HG02885 (cell line): ENCODE data around the gene ENTPD8.
"Not testable (repeated sequence)": the region's sequence is repeated elsewhere in the genome, so short reads cannot be mapped to it uniquely, and the experiment has no call there.

Source experiments
- ATAC-seq: cut with Tn5 transposase; IDR thresholded peaks from one replicate; pipeline ENCODE4 v1.9.1; 2021; ENCODE audit warnings: mild to moderate bottlenecking; ENCODE audit not compliant: unreplicated experiment, poor library complexity

The ENTPD8 gene

DNA sequence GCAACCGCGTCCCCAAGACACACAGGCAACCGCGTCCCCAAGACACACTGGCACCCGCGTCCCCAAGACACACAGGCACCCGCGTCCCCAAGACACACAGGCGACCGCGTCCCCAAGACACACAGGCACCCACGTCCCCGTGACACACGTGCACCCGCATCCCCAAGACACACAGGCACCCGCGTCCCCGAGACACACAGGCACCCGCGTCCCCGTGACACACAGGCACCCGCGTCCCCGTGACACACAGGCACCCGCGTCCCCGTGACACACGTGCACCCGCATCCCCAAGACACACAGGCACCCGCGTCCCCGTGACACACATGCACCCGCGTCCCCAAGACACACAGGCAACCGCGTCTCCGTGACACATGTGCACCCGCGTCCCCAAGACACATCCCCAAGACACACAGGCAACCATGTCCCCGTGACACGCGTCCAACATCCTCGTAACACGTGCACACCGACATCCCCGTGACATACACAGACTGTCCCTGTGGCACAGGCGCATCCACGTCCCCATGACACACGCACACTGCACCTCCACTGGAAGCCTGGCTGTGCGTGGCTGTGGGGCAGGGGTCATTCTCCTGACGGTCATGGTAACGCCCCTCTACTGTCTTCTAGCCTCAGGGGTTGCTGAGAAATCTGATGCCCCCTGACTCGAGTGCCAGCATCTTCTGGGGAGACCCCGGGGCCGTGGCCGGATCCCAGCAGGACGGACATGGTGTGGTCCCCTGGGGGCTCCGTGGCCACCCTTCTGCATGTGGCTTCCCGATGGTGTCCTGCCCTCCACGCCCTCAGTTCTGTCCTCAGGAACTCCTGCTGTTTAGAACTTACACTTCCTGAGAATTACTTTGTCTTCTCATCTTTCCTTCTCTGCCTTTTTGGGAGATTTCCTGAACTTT, 42.3 kb downstream of the ENTPD8 start:
- no peak for ATAC-seq

DNA sequence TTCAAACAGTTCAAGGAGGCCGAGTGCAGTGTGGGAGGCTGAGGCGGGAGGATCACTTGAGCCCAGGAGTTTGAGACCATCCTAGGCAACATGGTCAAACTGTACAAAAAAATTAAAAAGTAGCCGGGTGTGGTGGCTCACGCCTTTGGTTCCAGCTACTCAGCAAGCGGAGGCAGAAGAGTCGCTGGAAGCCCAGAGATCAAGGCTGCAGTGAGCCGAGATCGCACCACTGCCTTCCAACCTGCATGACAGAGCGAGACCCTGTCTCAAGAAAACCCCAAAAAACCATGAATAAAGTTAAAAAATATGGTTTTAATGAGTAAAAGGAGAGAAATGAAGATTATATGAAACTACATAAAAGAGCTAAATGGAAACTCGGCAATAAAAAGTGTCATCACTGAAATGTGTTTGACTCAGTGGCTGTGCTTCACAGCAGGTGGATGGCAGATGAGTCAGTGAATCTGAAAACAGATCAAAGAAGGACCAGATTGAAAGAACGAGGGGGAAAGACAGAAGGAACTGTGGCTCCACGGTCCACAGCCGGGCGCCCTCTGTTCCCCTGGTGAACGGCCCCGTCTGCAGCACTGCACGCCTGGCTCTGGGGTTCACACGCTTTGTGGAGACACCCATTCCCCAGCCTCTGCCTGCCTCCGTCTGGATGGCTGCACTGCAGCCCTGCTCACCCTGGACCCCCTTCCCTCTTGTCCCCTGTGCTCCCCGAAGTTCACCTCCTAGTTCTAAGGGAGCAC, 43.3 kb downstream of the ENTPD8 start:
- ATAC-seq: no peak

DNA sequence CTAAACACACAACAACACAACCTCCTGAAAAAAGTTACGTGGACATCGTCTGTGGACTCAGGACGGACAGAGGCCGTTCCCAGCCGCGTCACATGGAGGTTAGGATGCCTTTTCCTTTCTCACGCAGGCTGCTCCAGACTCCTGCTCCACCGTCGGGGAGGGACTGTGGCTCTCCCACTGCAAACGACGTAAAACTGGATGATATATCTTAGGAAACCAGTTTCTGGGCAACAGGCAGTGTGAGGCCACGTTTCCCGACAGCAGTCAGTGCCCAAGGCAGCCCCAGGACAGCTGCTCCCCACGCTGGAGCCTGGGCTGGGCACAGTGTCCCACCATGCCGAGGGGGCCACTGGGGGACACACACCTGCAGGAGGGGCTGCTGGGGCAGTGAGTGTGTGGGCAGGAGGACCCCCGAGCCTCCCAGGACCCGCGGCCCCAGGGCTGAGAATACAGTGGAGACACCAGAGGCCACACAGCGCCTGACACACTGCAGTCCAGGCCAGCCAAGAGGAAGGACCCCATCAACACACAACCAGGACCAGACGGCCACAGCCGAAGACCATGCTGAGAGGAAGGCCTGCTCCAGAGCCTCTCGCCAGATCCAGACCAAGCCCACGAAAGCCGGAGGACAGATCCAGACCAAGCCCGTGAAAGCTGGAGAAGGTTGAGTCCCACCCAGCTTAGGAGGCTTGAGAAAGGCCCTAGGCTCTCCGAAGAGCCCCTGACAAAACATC, 44.4 kb downstream of the ENTPD8 start:
- ATAC-seq: no peak

DNA sequence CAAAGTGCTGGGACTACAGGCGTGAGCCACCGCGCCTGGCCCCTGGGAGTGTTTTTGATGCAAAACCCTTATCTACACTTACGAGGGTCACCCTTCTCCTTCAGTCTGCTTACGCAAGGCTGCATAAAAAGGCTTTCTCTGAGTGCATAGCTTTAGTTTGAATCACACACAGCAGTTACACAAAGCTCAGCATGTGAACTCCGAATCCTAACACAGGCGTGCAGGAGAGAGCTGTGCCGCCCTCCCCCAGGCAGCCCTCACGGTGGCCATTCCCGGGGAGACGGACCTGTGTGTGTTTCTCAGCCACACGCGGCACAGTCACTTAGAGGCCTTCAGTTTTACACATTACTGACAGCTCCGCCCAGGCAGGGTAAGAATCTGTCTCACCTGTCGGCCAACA, 44.9 kb downstream of the ENTPD8 start:
- ATAC-seq: no peak

DNA sequence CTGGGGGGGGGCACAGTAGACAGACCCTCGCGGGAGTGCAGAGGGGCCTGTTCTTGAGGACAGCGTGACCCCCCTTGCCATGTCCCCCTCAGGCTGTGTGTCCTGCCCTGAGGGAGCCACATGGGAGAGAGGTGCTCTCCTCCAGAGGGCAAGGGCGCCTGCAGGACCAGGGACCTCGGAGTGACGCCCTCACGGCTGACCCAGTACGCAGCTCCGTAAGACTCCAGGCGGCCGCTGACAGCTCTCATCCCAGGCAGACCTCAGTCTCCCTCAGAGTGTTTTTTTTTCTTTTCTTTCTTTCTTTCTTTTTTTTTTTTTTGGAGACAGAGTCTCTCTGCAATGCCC, 45.5 kb downstream of the ENTPD8 start:
- ATAC-seq: no peak

DNA sequence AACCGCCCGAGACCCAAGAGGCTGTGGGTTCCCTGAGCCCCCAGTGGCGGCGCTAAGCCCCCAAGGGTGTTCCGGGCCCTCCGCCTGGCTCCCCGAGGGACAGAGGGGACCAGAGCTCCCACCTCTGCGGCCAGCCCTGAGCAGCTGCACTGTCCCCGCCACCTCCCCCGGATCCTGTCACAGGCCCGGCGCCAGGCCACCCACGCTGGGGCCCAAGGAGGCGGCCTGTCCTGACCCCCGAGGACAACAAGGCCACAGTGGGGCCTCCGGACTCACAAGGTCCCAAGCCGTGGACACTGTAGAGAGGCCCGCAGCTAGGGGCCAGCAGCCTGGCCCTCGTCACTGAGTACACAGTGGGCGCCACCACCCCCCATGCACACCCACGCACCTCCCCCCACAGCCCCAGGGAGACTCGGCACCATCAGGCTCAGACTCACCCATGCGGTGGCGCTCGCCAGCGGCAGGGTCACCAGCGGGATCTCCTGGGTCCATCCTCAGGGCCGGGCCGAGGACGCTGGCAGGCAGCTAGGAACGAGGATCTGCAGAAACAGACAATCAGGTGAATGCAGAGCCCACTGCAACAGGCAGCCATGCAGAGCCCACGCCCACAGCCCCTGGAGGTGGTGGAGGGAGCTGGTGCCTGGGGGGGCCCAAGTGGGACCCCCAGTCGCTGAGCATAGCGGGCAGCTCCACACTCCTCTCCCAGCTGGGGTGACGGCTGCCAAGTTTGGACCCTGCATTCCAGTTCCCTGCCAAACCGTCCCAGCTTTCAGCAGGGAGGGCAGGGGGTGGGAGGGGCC, 46.1 kb downstream of the ENTPD8 start:
- ATAC-seq: no peak

DNA sequence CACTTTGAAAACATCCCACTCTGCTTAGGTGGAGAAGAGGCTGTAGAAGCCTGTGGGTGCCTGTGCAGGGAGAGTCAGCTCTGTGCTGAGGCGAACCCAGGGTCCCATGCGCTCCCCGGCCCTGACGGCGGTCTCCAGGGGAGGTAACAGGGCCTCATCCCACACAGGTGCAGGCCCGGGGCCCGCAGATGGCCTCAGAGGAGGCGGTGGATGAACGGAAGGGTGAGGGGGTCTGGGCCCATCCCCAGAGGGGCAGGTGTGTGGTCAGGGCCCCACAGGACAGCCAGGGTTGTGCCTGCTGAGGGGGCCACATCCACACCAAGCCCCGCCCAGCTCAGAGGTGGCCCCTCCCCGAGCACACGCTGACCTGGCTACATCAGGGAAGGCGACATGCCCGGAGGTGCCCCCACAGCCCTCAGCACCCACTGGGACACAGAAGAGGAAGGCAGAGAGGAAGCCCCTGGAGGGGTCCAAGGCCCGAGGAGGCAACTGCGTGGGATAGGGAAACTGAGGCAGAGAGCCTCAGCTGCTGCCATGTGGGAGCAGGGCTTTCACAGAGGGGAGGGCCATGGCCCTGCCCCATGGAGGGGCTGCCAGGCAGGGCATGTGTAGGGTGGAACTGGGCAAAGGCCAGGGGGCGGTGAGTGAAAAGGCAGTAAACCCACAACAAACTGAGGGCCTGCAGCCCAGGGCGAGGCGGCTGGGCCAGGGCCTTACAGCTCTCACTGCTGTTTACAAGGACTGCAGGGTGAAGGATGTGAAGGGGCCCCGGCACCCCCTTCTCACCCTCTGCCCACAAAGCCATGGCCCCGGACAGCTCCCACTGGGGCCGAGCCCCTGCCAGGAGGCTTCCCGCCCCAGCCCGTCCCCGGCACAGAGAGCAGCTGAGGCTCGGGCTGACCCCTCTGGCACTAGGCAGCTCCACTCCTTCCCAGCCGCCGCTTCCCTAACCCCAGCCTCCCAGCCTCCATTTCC, 47.7 kb downstream of the ENTPD8 start:
- no peak for ATAC-seq

DNA sequence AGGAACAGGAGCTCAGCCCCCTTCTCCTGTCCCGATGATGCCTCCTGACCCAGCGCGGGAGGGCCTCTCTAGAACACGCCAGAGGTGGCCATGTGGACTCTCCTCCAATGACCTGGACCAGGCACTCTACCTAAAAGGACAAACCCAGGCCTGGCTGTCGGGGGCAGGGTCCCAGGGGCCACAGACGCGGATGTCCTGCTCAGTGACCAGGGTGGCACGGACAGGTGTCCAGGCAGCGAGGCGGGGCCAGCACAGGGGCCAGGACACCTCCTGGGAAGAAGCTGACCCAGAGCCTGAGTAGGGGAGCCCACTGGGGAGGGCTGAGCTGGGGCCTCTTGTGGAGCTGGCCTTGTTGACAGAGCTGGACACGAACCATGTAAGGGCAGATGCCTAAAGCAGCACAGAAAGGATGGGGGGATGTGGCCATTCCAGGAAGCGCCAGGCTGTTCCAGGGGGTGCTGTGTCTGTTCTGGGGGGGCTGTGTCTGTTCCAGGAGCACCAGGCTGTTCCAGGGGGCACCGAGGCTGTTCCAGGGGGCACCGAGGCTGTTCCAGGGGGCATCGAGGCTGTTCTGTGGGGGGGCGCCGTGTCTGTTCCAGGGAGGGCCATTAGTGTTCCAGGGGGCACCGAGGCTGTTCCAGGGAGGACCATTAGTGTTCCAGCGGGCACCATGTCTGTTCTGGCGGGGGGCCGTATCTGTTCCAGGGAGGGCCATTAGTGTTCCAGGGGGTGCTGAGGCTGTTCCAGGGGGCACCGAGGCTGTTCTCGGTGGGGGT, 48.7 kb downstream of the ENTPD8 start:
- ATAC-seq: no peak

DNA sequence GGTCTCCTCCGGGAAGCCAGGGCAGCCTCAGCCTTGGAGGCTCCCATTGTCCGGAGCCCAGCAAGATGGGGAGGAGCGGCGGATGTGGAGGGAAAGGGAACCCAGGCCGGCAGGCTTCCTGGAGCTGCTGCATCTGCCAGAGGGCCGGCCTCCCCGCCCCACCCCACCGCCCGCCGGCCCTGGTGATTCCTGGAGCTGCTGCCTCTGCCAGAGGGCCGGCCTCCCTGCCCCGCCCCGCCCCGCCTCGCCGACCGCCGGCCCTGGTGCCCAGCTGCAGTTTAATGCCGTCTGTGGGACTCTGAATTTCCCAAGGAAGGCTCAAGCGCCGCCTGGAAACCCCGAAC, 49.8 kb downstream of the ENTPD8 start:
- ATAC-seq: no peak

DNA sequence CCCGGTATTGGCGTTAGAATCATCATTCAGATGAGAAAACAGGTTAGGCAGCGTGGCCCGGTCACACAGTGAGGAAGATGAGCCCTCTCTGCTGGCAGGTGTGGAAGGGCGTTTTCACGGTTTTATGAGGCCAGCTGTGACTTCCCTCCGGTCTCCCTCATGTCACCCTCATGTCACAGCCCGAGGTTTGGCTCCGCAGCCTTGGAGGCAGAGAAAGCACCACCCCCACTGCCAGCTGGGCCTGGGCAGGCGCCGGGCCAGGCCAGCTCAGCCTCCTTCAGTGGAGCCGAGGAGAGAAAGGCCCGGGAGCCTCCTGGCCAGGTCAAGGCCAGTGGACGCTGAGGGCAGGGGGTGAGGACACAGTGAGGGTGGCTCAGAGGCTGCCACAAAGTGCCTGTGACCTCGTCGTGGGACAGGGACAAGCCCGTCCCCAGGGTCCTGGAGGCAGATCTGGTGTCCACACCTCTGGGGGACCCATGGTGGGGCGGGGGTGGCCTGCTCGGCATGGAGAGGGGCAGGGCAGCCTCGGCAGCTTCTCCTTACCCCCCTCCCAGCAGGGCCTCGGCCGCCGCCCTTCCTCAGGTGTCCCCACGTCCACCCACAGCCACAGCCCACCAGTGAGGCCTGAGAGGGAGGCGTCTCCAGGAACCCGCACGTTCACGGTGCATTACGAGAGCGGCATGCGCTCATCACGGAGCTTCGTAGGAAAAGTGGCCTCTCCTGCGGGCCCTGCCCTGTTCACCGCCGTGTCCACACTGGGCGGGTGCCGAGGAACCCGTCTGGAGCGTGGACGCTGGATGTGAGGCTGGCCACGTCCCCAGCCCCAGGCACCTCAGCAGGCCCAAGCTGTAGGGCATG, 50.4 kb downstream of the ENTPD8 start:
- no peak for ATAC-seq

DNA sequence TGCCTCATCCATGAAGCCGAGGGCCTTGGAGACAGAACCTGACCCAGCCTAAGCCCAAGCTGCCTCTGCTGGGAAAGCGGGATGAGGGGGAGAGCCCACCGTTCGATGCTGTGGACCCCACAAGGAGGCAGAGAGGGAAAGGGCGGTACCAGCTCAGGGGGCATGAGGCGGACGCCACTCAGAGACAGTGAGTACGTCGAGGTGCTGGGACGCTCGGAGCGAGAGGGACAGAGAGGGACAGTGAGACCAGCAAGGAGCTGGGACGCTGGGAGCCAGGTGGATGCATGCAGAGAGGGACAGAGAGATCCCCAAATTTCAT, 51.8 kb downstream of the ENTPD8 start:
- no peak for ATAC-seq

DNA sequence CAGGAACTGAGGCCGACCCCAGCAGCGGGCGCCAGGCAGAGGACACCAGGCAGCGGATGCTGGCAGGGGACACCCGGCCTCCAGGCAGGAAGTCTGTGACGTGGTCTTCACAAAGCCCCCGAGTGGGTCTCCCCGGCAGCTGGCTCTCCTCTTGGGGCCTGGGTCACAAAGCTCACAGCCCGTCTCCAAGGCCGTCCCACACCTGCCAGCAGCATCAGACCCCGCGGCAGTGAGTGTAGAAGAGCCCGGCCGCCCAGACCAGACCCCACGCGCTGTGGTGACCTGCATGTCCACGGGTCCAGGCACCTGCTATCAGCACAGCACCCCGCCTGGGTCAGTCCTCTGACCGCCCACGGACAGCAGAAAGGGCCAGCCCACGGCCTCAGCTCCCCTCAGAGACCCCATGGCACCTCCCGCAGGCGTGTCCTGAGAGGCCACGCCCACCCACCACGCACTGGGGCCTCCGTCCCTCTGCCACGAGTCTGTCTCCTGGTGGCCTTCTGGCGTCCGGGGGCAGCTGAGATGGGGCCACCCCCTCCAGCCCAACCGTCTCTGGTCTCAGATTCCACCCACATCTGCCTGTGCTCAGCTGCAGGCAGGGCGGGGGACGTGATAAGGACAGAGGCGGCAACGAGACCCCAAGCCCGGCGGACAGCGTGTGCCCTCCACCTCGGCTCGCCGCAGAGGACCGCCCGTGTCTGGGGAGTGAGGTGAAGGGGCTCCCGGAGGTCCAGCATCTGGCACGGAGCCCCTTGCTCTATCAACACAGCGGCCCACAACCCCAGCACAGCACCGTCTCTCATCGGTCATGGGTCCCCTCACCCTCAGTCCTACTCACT, 52.3 kb downstream of the ENTPD8 start:
- ATAC-seq: no peak

DNA sequence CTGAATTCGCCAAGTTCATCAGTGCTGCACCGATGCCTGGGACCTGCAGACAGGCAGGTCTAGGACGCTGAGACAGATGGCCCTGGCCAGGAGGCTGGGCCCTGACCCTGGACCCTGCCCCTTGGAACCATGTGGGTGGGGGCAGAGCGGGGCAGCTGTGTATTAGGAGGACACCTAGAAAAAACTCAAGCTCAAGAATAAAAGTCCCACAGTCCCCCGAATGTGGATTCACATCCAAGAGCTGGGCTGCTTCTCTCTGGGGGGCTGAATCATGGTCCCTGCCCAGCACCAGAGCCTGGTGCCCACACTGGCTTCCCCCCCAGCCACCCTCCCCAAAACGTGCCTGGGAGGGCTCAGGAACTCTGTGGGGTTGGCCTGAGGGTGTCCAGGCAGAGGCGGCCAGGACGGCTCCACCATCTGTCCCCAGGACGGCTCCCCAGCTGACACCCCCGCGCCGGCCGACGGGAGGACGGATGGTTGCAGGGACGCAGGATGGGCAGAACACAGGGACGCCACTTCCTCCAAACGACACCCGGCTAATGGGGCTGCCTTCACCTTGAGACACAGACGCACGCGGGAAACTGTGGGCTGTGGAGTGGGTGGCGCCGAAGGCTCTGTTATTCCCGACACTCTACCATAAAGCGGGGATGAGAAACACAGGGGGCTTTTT, 53.1 kb downstream of the ENTPD8 start:
- no peak for ATAC-seq

DNA sequence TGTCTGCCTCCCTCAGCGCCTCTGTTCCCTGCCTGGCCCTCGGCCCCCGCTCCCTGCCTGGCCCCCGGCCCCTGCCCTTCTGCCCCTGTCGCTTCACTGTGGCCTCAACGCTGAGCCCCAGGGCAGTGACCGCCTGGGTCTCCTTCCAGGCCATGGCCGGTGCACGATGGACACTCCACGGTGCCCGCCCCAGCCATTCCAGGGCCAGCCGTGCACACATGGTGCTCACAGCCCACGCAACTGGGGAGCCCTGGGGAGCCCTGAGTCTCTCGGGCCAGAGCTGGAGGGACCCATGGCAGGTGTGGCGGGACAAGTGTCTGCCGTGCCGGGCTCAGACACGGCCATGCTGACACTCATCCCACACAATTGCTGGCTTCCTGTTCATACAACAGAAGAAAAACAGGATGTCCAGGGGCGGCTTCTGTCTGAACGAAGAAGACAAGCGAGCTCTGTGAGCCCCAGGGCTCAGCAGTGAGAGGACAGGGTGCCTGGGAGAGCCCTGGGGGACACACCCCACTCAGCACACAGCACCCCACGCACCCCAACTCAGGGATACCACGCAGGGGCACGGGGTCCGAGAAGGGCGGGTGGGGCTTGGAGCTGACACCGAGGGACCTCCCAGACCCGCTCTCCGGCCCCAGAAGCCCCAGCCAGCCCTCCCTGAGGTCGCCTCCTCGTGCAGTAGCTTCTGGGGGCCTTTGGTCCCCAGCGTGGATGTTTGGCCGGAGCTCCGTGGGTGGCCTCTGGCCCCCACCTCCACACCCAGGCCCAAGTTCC, 53.9 kb downstream of the ENTPD8 start:
- ATAC-seq: no peak

DNA sequence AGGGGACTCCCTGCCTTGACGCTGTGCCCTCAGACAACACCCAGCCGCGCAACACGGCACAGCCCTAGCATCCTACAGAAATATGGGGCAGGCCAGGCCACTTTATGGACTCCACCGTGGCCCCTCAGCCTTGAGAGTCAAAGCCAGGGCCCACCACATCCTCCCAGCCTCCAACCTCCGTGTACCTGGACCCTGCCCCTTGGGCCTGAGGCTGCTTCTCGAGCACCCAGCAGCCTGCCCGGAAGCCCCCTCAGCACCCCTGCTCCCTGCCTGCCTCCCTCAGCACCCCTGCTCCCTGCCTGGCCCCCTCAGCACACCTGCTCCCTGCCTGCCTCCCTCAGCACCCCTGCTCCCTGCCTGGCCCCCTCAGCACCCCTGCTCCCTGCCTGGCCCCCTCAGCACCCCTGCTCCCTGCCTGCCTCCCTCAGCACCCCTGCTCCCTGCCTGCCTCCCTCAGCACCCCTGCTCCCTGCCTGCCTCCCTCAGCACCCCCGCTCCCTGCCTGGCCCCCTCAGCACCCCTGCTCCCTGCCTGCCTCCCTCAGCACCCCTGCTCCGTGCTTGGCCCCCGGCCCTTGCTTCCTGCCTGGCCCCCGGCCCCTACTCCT, 54.5 kb downstream of the ENTPD8 start:
- not testable (repeated sequence) for ATAC-seq
